ENCODE measurements around the gene EMP3. TPM values are rescaled to one million over a fixed set of nuclear protein-coding genes. Genes with fewer than 3 reads are reported as not detected.
A peak's percentile ranks its signal among the peaks of the same experiment; 100 is the strongest.
"Not testable (repeated sequence)": the region's sequence is repeated elsewhere in the genome, so short reads cannot be mapped to it uniquely, and the experiment has no call there.

The EMP3 gene
- total RNA-seq, 1 donor from 2014 or later: 10.0 TPM

- Mint-ChIP-seq H3K36me3 (ENCODE audit: low read depth, unreplicated experiment) (peaks cover 22% of the 10 kb centered on the region), H3K27ac (ENCODE audit: unreplicated experiment) (no peak overlapping the region), H3K4me1 (ENCODE audit: unreplicated experiment) (peaks cover under 1% of the 10 kb centered on the region), H3K9me3 (ENCODE audit: unreplicated experiment) (no peaks in the 10 kb centered on the region), H3K27me3 (ENCODE audit: unreplicated experiment) (peaks cover 7% of the 10 kb centered on the region), H3K4me3 (ENCODE audit: unreplicated experiment) (no peak overlapping the region)
- TF ChIP-seq CTCF (IDR thresholded peaks at IDR 0.05; ENCODE audit: unreplicated experiment): no peak
- DNase-seq (ENCODE audit: low spot score): peak; percentile 61
These were observed 35.0 kb upstream of the EMP3 start for GRCh38 chr19:48290401-48290770.

DNA sequence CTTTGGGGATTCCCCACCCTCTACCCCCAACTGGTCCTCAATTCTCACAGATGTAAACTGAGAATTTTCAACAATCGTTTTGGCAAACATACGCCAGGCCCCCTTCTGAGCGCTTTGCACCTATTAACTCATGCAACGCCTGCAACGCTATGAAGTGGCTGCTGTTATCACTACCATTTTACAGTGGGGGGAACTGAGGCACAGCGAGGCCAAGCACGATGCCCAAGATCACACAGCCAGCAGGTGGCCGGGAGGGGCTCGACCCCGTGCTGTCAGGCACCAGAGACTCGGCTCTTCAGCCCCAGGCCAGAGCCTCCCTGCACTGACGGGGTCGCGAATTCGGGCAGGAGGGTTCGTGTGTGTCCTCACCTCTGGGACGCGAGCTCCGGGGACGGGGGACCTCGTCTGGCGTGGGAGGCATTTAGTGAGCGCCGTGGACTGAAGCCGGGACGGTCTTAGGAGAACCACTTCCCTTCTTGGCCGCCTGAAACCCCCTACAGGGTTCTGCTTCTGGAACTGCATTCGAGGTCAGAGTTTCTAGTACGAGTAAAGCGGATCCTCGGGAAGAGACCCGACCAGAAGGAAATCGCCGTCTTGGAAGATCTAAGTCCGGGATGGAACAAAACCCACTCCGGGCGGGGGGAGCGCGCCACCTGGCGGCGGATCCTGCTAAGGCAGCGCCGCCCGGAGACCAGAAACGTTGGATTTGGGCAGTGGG lies 34.4 kb upstream of the EMP3 start:
- H3K36me3 Mint-ChIP-seq (ENCODE audit: low read depth, unreplicated experiment): peaks cover 16% of the 10 kb centered on the region
- peaks cover 7% of the 10 kb centered on the region for H3K27me3 Mint-ChIP-seq (ENCODE audit: unreplicated experiment)
- peak; percentile 88 for DNase-seq (ENCODE audit: low spot score)
- H3K27ac Mint-ChIP-seq (ENCODE audit: unreplicated experiment): peak overlapping the region; percentile 24
- no peaks in the 10 kb centered on the region for H3K9me3 Mint-ChIP-seq (ENCODE audit: unreplicated experiment)
- H3K4me1 Mint-ChIP-seq (ENCODE audit: unreplicated experiment): no peaks in the 10 kb centered on the region
- H3K4me3 Mint-ChIP-seq (ENCODE audit: unreplicated experiment): peak overlapping the region; percentile 74
- peak; percentile 98 for TF ChIP-seq CTCF (IDR thresholded peaks at IDR 0.05; ENCODE audit: unreplicated experiment)

- not testable (repeated sequence) for H3K27ac Mint-ChIP-seq (ENCODE audit: unreplicated experiment); H3K27me3 Mint-ChIP-seq (ENCODE audit: unreplicated experiment); H3K4me1 Mint-ChIP-seq (ENCODE audit: unreplicated experiment); DNase-seq (ENCODE audit: low spot score); H3K9me3 Mint-ChIP-seq (ENCODE audit: unreplicated experiment)
- Mint-ChIP-seq H3K4me3 (ENCODE audit: unreplicated experiment) (peak overlapping the region; percentile 74), H3K36me3 (ENCODE audit: low read depth, unreplicated experiment) (peaks cover 11% of the 10 kb centered on the region)
These were observed 33.9 kb upstream of the EMP3 start for GRCh38 chr19:48291489-48291815.

DNA sequence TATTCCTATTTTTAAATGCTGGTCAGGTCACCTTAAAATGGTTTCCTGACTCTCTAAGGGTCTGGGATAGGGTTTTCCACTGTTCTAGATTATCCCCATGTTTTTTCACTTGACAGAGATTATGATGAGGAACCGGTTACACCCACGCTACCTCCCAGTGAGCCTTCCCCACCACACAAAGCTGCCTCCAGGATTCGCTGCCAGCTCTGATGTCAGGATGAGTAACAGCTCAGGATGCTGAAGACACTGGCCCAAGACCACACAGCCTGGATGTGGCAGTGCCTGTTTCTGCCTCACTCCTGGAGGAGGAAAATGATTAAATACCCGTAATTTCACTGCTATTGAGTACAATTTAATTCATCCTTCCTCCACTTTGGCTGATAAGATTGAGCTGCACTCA lies 32.6 kb upstream of the EMP3 start:
- peaks cover 11% of the 10 kb centered on the region for H3K27me3 Mint-ChIP-seq (ENCODE audit: unreplicated experiment)
- TF ChIP-seq CTCF (IDR thresholded peaks at IDR 0.05; ENCODE audit: unreplicated experiment): no peak

DNA sequence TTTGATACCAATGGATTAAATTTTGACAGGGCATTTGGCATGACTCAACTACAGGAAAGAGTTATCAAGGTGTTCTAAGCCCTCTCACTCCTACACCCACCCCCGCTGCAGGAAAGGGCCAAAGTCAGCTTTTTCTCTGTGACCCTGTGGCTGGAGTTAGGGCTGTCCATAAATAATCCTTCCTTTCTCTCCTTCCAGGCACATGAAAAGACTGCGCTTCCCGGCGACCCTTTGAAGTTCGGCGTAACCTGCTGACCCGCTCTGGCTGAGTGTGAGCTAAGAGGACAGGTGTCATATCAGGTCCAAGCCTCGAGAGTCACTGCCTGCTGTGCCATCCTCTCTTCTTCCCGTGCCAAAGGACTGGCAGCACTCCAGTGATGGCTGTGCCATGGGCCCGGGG lies 29.9 kb upstream of the EMP3 start:
- H3K27me3 Mint-ChIP-seq (ENCODE audit: unreplicated experiment): peaks cover 11% of the 10 kb centered on the region
- H3K27ac Mint-ChIP-seq (ENCODE audit: unreplicated experiment): no peak overlapping the region
- no peaks in the 10 kb centered on the region for H3K36me3 Mint-ChIP-seq (ENCODE audit: low read depth, unreplicated experiment)
- no peaks in the 10 kb centered on the region for H3K9me3 Mint-ChIP-seq (ENCODE audit: unreplicated experiment)
- H3K4me1 Mint-ChIP-seq (ENCODE audit: unreplicated experiment): peaks cover 6% of the 10 kb centered on the region
- no peak overlapping the region for H3K4me3 Mint-ChIP-seq (ENCODE audit: unreplicated experiment)
- TF ChIP-seq CTCF (IDR thresholded peaks at IDR 0.05; ENCODE audit: unreplicated experiment): no peak
- no peak for DNase-seq (ENCODE audit: low spot score)

More for the DNA sequence above, 32.6 kb upstream of the EMP3 start:
- no peak overlapping the region for H3K4me3 Mint-ChIP-seq (ENCODE audit: unreplicated experiment)
- H3K9me3 Mint-ChIP-seq (ENCODE audit: unreplicated experiment): no peaks in the 10 kb centered on the region
- DNase-seq (ENCODE audit: low spot score): no peak
- H3K36me3 Mint-ChIP-seq (ENCODE audit: low read depth, unreplicated experiment): peaks cover 5% of the 10 kb centered on the region
- peaks cover 6% of the 10 kb centered on the region for H3K4me1 Mint-ChIP-seq (ENCODE audit: unreplicated experiment)
- H3K27ac Mint-ChIP-seq (ENCODE audit: unreplicated experiment): no peak overlapping the region
